ENCODE results near the gene PPARGC1A.
A peak's percentile ranks its signal among the peaks of the same experiment; 100 is the strongest.

Gene PPARGC1A

DNA sequence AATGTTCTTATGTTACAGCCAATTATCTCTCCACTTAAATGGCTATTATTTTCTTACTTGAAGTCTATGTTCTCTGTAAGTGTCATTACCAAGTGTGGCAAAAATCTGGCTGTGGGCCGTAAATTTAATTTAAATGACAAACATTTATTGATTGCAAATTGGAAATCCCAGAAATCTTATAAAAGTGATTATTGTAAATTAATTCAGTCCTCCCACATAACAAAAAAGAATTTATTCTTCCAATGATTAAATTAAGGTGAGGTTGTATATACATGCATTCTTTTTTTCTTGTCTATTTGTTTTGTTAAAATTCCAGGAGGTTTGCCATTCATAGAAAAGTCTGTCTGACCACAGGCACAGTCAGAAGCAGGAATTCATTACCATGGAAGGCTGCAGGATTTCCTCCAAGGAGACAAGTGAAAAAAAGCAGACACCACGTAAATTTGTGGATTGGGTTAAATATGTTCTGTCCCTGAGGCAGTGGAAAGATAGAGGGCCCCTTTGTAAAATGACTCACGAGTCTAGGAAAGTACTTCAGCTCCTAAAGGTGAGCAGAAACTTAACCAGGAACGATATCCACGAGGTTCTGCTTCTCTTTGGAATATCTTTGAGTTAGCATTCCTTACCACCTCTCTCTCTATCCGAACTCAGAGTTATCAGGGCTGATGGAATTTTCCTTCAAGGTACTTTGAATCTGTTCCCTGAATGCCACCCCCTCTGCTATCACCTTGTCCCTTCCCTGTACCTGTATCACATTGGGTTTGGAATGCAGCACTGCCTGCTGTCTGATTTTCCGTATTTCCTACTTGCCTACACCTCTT lies 10.7 kb downstream of the PPARGC1A start:
- DNase-seq, result peak; percentile 91

DNA sequence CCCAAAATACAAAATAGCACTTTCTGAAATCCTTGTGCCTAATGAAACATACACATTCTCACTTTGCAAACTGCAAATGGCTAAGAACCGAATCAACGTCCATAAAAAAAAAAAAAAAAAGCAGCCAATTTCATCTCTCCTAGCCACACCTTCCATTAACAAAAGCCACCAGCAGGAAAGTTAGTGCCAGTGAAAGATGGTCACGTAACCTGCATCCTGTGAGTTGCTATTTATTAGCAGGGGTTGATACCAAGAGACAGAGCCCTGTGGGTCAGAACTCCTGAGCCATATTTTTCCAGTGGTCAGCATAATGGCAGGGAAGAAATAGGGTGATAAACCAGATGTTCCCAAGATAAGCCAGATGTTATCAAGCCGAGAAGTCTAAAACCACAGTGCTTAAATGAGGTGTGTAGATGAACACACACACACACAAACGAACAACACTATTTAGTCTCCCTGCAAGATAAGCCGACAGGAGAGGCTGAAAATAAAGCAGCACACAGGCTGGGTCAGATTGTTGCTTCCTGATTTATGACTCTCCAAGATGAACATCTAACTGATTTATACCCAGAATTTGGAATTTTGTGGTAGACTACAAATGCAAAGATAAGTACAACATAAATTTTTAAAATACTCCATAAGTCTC lies 11.5 kb downstream of the PPARGC1A start:
- peak; percentile 71 for DNase-seq

DNA sequence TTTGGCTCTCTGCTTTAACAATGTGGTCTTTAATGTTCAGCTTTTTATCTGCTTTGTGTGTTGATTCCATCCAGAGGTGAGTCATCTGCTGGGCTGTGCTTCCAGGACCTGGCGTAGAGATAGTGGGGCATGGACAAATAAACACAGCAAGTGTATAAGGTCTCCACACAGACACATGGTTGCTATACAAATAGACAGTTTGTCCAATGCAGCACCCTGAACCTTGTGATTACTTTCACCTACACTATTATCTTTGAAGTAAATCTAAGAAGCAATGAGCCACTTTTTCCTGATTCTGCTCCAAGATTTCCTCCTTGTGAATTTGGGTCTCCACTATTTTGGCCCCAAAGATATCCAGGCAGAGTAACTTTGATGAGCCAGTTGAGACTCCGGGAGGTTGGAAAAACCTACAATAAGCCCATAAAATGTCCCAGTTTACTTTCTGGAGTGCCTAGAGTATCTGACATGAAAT lies 12.1 kb downstream of the PPARGC1A start:
- DNase-seq, result peak; percentile 86

DNA sequence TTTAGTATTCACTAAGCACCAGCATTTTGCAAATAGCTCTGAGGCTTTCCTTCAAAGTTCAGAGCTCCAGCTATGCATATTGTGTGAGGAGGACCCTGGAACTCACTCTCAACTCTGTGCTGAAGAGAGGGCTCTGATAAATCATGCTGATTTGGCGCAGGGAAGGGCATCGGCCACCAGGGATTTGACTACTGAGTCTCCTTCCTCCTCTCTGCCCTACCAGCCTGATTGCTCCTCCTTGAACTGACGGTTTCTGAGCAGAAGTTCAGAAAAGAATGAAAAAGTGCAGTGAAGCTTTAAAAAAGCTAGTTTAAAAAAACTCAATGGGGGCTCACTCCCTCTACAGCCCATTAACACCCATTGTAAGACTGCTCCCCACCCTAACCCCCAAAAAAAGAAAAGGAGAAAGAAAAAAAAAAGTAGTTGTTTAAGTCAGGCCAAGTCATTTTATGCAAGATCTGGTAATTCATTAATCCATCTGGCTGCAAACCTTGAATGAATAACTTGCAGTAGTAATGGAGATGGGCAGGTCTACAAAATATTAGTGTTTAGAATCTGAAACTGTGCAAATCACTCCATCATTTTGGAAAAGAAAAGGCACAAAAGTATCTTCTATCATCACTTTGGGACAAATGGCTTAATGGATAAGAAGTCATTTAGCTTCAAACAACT lies 13.3 kb downstream of the PPARGC1A start:
- DNase-seq, result no peak

DNA sequence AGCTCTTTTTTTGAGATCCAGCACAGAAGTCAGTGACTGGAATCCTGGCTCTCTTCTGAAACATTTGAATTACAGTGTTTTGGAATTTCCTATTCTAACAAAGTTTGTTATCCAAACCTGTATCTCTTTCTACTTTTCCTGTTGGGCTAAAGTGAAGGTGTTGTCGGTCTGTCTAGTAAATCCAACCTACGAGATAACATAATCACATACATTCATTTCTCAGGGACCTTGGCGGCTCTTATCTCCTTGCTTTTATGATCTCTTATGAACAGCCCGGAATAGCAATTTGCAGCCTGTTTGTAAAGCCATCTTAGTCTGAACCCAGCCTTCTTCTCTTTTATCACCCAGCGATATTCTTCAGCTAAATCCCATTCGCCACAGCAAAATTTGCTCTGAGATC lies 14.5 kb downstream of the PPARGC1A start:
- DNase-seq, result no peak

DNA sequence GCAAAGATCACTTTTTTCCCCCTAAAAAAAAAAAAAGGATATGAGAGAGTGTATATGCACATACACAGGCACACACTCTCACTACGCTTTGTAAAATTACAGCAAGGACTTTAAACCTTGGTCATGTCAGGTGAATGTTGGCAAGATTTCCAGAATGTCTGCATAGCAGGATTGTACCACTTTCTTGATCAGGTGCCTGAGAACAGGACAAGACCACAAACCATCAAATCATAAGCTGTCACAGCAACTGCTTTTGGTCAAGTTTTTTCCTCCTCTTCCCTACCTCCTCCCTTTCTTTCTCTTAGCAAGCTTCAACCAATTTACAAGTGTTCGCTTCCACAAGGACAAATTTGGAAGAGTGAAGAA lies 15.3 kb downstream of the PPARGC1A start:
- DNase-seq, result no peak

DNA sequence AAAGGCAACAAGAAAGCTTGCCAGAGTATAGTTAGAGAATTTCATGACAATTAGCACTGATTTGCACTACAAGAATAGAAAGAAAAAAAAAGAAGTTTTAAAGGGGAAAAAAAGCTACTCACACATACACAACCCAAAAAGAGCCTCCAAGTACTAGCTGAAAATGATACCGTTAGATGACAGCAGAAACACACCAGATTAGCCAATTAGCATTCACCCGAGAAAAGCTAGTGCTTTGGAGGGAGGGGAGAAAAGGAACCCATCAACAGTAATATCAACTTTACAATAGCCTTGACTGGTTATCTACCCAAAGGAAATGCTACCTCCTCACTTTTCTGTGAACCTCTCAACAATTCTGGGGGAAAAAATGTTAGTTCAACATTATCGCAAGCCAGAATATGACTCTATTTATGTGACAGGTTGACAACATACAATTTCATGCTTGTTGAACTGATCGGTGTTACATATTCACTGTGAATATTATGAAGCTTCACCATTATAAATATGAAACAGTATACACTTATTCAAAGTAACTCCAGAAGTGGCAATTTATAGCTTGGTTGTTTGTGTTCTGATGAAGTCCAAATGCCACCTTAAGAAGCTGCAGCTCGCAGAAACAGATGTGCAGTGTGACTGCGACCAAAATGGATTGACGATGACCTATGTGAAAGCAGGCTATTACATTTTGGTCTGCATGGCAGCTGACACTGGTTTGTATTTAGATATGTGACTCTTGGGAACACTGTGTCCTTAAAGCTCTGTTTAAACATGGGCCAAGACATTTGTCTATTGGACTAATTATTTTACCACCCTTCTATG lies 15.9 kb downstream of the PPARGC1A start:
- no peak for DNase-seq

DNA sequence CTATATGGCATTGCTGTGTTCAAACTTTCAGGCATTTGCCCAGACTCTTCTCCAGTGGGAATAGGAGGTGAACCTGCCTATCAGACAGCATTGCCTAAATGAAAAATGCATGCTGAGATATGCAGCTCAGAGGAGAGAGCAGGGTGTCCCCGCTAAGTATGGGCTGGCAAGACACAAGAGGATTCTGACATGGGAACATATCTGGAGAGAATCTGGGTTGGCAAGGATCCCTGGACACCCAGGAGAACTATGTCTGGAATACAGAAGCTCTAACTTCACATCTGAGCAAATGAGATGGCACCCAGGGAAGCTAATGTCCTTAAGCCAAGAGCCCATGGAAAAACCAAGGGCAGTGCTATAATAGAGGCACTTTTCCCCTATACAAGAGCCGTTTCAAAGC lies 18.4 kb downstream of the PPARGC1A start:
- no peak for DNase-seq

DNA sequence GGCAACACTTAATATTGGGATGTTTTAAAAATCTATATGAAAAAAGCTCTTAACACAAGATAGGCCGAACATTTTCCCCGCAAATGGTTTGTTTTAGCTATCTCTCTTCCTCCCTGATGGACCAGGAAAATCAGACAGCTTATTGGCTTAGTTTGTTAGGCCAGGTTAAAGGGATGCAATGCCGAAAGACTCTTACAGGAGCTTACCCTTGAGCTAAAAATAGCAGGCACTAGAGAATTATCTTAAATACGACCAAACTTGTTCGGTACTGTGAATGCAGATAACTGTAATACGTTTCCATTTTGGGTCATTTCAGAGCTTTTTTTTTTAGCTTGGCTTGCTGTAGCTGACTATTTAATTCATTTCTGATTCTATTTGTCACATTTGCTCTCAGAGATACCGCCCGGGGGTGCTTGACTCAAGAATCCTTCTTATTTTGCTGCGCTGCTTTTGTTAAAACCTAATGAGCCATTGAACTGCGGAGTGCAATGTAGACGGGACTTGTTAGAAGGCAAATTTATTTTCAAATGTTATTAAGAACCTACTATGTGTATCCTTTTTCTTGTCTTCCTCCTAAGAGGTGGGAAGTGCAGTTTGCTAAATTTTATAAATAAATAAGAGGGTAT lies 23.3 kb downstream of the PPARGC1A start:
- DNase-seq, result no peak

DNA sequence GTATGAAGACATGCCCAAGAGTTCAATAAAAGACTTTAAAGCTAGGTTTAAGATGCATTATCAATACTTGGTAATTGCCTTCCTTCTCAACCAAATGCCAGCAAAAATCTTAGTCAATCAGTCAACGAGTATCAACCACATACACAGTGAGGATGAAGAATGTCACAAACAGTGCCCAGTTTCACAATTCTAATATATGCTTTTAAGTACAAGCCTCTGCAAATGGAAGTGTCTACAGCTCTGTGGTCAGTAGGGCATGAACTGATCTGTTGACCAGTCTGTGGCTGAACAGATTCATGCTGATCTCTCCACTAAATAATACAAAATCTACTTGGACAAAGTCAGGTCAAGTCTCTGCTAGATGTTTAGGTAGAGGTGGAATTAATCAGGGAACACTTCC lies 27.9 kb downstream of the PPARGC1A start:
- no peak for DNase-seq

DNA sequence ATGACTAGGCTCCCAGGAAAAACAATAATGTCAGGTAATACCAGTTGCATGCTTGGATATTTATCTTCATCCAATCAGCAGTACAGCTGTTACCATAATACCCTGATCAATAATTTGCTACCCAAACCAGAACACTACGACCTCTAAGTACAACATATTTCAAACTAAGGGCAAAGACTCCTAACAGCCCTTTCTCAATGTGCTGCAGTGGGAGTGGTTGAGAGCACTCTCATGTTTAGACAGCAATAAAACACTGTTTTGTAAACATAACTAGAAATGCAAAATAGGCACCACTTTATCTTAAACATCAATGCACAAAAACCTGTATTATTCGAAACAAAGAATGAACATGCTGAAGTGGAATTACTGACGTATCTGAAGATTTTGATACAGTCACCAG lies 28.9 kb downstream of the PPARGC1A start:
- no peak for DNase-seq

DNA sequence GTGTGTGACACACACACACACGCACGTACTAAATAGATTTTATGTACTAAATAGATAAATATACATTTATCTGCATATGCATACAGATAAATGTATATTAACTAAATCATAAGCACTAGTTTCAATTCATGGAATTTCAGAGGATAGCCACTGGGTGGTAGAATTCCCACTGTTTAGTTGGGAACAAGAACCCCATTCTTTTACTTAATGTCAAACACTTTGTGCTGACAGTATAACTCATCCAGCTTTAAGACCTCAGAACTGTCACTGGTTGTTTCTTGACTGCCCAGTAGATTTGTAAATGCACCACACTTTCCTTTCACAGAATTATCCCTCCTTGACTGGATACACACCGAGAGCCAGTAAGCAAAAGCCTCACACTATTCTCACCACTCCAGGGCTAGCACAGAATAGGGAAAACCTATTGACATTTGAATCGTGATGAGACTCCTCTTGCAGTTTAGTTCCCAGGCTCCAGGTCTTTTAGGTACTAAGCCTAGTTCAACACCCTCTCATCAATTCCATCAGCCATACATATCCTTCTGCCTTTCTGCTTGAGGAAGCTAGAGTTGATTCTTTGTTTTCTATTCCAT lies 32.4 kb downstream of the PPARGC1A start:
- no peak for DNase-seq

DNA sequence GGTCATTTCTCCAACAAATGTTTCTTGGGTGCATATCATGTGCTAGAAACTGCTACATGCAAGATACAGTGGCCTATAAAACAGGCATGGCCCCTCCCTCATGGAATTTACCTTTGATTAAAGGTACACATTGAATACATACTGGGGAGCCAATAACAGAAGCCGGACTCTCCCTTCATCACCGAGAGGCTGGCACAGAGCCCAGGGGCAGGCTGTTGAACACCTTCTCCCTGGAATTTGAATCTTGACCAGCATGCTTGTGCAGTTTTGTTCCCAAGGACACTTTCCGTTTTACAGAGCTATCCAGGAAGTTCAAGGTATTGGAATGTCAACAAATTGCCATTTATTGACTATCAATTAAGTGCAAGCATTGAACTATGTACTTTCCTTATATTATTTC lies 33.2 kb downstream of the PPARGC1A start:
- DNase-seq, result no peak

DNA sequence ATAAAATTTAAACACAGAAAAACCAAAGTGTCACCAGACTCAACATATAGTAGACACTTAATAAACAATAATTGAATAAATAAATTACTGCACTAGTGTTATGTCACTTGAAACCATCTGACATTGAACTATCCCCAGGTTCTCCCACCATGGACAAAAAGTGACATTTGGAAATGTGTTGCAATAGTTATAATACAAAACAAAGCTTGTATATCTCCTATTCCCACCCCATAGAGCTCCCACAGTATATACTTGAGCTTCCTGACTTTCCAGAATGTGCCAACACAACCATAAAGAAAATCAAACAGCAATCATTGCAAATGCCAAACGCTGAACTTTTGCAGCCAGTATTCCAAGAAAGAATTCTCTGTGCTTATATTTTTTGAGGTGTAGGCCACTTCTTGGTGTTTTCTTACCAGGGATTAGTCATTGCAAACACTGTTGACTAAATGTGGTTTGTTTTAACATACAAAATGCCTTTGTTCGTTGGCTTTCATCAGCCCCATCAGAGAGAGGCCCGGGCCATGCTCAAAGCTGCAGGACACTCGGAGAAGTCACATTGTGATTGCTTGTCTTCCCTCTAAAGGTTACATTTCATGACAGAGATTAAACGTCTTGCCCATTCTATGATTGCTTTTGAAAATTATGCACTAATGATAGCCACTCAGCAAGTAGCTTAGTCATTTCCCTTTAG lies 33.8 kb downstream of the PPARGC1A start:
- no peak for DNase-seq

DNA sequence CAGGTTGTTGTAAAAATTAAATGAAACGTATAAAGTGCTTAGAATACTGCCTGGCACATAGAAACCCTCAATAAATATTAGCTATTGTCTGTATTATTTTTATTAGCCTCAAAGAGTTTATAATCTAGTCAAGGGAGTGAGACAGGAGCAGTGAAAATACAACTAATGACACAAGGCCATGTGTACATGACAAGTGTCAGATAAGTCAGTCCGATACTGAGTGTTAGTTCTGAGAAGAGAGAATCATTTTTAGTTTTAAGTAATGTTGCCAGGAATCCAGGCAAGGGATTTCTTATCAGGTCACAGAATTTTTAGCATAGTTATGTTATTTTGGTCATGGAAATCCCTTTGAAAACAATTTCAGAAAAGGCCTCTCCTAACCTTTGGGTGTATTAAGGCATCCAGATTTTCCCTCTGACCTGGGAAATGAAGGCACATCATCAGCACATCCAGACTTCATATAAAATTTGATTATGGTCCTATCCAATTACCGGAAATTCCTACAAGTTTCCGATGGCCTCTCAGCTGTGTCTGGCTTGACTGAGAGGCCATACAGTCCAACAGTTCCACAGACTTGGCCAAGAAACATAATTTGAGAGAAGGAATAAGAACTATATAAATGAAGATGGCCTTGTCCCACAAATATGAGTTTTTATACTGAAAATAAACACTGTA lies 35.7 kb downstream of the PPARGC1A start:
- DNase-seq, result no peak

DNA sequence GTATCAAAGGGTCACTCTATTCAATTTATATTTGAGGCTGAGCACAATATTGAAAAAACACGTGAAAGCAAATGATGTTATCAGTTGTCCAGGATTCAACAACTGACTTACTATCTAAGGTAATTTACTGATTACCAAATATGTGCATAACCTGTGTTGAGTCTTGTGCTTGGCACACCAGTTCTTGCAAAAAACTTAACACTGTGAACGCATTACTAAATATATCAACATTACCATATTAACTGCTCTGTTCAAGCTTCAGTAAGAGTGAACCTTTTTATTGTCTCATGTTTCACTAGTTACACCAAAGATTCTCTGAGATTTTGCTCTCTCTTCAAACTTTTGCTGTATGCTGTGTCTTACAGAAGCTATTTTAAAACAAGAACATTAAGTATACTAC lies 38.4 kb downstream of the PPARGC1A start:
- DNase-seq, result no peak

DNA sequence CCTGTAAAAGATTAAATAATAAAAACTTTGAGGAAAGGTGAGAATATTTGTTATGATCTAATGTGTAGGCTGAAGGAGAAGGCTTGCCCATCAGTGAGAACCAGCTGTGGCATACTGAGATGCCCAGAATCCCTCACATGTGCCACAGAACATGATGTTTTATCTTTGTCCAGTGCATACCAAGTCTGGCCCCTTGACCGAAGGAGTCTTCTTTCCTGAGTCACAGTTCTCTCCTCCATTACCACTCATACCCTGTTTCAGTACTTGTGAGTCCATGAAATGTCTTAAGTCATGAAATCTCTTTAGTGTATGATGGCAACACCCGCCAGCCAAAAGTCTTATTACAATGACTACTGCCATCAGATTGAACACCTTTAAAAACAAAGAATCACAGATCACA lies 42.7 kb downstream of the PPARGC1A start:
- no peak for DNase-seq

DNA sequence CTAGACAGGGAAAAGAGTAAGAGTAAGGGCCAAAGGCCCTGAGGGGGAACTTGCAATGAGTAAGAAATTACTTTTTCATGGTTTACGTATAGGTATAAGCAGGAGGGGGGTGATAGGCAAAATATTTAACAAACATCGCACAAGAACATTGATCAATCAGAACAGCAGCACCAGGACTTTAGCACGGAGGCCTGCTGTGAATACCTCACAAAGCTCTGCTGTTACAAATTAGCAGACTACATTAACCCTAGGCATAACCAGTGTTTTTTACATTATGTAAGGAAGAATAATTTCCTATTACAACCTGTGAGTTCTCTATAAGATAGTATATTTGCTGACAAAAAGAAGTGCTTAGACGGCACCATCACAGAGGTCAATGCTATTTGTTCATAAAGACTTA lies 44.9 kb downstream of the PPARGC1A start:
- no peak for DNase-seq

DNA sequence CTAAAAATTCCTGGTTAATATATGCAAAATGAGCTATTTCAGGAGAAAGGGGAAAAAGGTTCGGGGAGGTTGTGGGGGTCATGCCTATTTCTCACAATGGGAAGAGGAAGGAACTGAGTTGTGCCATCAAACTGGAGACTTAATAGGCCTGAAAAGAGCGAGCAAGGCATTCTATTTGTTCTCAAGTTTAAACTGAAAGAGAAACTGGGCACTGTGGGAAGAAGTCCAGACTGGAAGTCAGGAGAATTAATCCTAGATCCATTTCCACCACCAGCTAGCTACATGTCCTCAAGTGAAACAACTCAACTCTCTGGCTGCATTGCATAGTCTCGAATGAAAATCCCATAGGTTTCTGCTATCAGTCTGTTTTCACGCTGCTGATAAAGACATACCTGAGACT lies 50.6 kb downstream of the PPARGC1A start:
- no peak for DNase-seq

DNA sequence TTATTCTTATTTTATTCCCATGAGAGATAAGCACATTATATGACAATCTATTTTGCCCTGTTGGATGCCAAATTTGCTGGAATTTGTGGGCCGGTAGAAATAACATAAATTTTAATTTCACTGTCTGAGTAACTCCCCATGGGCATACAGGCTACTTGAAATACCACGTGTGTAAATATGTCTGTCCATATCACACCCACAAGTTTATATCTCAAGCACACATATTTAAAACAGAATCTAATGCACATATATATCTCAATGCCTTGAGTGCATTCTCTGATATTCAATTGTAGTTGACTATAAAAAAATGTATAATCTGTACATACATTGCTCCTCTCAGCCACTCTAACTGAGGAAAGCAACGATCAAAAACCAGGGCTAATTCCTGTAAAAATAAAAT lies 51.2 kb downstream of the PPARGC1A start:
- DNase-seq, result no peak

DNA sequence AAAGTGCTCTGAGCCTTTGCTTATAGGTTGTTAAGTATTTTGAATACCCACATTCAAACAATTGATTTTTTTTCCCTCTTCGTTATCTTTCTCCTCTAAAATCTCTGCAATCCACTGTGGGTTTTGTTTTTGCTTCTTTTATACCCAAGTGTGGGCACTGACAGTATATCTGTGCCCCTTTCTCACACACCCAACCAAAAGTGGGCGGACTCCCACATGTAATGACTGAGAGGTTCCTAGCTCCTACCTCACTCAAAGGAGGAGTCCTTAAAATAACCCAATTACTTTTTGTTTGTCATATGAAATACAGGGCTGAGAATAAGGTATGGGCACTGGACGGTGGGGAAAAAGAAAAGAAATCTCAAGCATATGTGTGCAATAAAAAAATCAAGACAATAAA lies 51.7 kb downstream of the PPARGC1A start:
- no peak for DNase-seq

Measured in islet precursor cell (in vitro differentiated cells).